ENCODE data around the gene PUM2.

- TF ChIP-seq MXI1 (IDR thresholded peaks at IDR 0.05; ENCODE audit: low read depth, low read length) (no peak), CTCF (IDR thresholded peaks at IDR 0.05) (no peak), YY1 (IDR thresholded peaks at IDR 0.05; ENCODE audit: low read depth) (no peak), FOXJ3 (CRISPR knock-in tag; IDR thresholded peaks at IDR 0.05) (no peak), REST (IDR thresholded peaks at IDR 0.05; ENCODE audit: low read depth, low read length) (no peak), TAF1 (IDR thresholded peaks at IDR 0.05; ENCODE audit: borderline replicate concordance, low read depth, low read length) (no peak), IRF3 (IDR thresholded peaks at IDR 0.05; ENCODE audit: low read depth, low read length) (no peak), USF1 (IDR thresholded peaks at IDR 0.05; ENCODE audit: borderline replicate concordance, low read depth) (no peak), ZBTB33 (IDR thresholded peaks at IDR 0.05; ENCODE audit: borderline replicate concordance, low read depth) (no peak), USF2 (IDR thresholded peaks at IDR 0.05; ENCODE audit: borderline replicate concordance, low read depth, low read length) (no peak), FOXM1 (IDR thresholded peaks at IDR 0.05; ENCODE audit: low read depth) (no peak), SMC3 (IDR thresholded peaks at IDR 0.05; ENCODE audit: low read depth, low read length) (no peak), EP300 (IDR thresholded peaks at IDR 0.05; ENCODE audit: borderline replicate concordance in 1 of 2, low read depth in 1 of 2, low read length in 1 of 2) (no peak), EZH2phosphoT487 (IDR thresholded peaks at IDR 0.05; ENCODE audit: borderline replicate concordance, low read depth) (no peak)
Measured at GRCh38 chr2:20200697-20201555, 149.7 kb downstream of the PUM2 start.

Data from SK-N-SH (cell line).